ENCODE measurements around the gene TDRKH. TPM values are rescaled to one million over a fixed set of nuclear protein-coding genes. Genes with fewer than 3 reads are reported as not detected.

The TDRKH gene
- total RNA-seq, 1 experiment from 2014 or later: 5.6 TPM

- in situ Hi-C loops (cut with HindIII; ENCODE audit: low pct_unique_long_range_greater_than_20kb, low sequenced_read_pairs): no loop called here
- DNase-seq (ENCODE audit: low read depth): no peak
These were observed 35.7 kb upstream of the TDRKH start for GRCh38 chr1:151825751-151826660.

GRCh38 chr1:151825204-151825603 is 34.9 kb upstream of the TDRKH start:
- no peak for DNase-seq (ENCODE audit: low read depth)
- in situ Hi-C loops (cut with HindIII; ENCODE audit: low pct_unique_long_range_greater_than_20kb, low sequenced_read_pairs): no loop called here

- in situ Hi-C loops (cut with HindIII; ENCODE audit: low pct_unique_long_range_greater_than_20kb, low sequenced_read_pairs): no loop called here
These were observed 32.9 kb upstream of the TDRKH start for GRCh38 chr1:151823175-151823574.

GRCh38 chr1:151822404-151822803 is 32.1 kb upstream of the TDRKH start:
- in situ Hi-C loops (cut with HindIII; ENCODE audit: low pct_unique_long_range_greater_than_20kb, low sequenced_read_pairs): no loop called here
- DNase-seq (ENCODE audit: low read depth): no peak

More at GRCh38 chr1:151823175-151823574, 32.9 kb upstream of the TDRKH start:
- no peak for DNase-seq (ENCODE audit: low read depth)

GRCh38 chr1:151820940-151821339 is 30.6 kb upstream of the TDRKH start:
- no peak for DNase-seq (ENCODE audit: low read depth)
- in situ Hi-C loops (cut with HindIII; ENCODE audit: low pct_unique_long_range_greater_than_20kb, low sequenced_read_pairs): no loop called here

- DNase-seq (ENCODE audit: low read depth): no peak
- in situ Hi-C loops (cut with HindIII; ENCODE audit: low pct_unique_long_range_greater_than_20kb, low sequenced_read_pairs): no loop called here
These were observed 29.8 kb upstream of the TDRKH start for GRCh38 chr1:151819976-151820623.

- no peak for DNase-seq (ENCODE audit: low read depth)
- in situ Hi-C loops (cut with HindIII; ENCODE audit: low pct_unique_long_range_greater_than_20kb, low sequenced_read_pairs): no loop called here
These were observed 29.0 kb upstream of the TDRKH start for GRCh38 chr1:151819227-151819835.

- in situ Hi-C loops (cut with HindIII; ENCODE audit: low pct_unique_long_range_greater_than_20kb, low sequenced_read_pairs): no loop called here
- DNase-seq (ENCODE audit: low read depth): no peak
These were observed 27.0 kb upstream of the TDRKH start for GRCh38 chr1:151817353-151817730.

GRCh38 chr1:151816548-151817352 is 26.4 kb upstream of the TDRKH start:
- in situ Hi-C loops (cut with HindIII; ENCODE audit: low pct_unique_long_range_greater_than_20kb, low sequenced_read_pairs): no loop called here
- no peak for DNase-seq (ENCODE audit: low read depth)

GRCh38 chr1:151815716-151816327 is 25.5 kb upstream of the TDRKH start:
- DNase-seq (ENCODE audit: low read depth): no peak
- in situ Hi-C loops (cut with HindIII; ENCODE audit: low pct_unique_long_range_greater_than_20kb, low sequenced_read_pairs): no loop called here

GRCh38 chr1:151814971-151815545 is 24.8 kb upstream of the TDRKH start:
- no peak for DNase-seq (ENCODE audit: low read depth)

GRCh38 chr1:151814426-151814825 is 24.1 kb upstream of the TDRKH start:
- in situ Hi-C loops (cut with HindIII; ENCODE audit: low pct_unique_long_range_greater_than_20kb, low sequenced_read_pairs): no loop called here
- DNase-seq (ENCODE audit: low read depth): no peak

More at GRCh38 chr1:151814971-151815545, 24.8 kb upstream of the TDRKH start:
- in situ Hi-C loops (cut with HindIII; ENCODE audit: low pct_unique_long_range_greater_than_20kb, low sequenced_read_pairs): no loop called here

- in situ Hi-C loops (cut with HindIII; ENCODE audit: low pct_unique_long_range_greater_than_20kb, low sequenced_read_pairs): no loop called here
- no peak for DNase-seq (ENCODE audit: low read depth)
These were observed 23.1 kb upstream of the TDRKH start for GRCh38 chr1:151813271-151813977.

- in situ Hi-C loops (cut with HindIII; ENCODE audit: low pct_unique_long_range_greater_than_20kb, low sequenced_read_pairs): no loop called here
- DNase-seq (ENCODE audit: low read depth): no peak
These were observed 20.9 kb upstream of the TDRKH start for GRCh38 chr1:151811181-151811580.

- in situ Hi-C loops (cut with HindIII; ENCODE audit: low pct_unique_long_range_greater_than_20kb, low sequenced_read_pairs): no loop called here
- DNase-seq (ENCODE audit: low read depth): no peak
These were observed 19.8 kb upstream of the TDRKH start for GRCh38 chr1:151809985-151810556.

- in situ Hi-C loops (cut with HindIII; ENCODE audit: low pct_unique_long_range_greater_than_20kb, low sequenced_read_pairs): no loop called here
- no peak for DNase-seq (ENCODE audit: low read depth)
These were observed 19.1 kb upstream of the TDRKH start for GRCh38 chr1:151809290-151809984.

Measured in Caki2 (cell line).